ENCODE measurements around the gene SCYGR4. TPM values are rescaled to one million over a fixed set of nuclear protein-coding genes. Genes with fewer than 3 reads are reported as not detected.
"Not testable (repeated sequence)": the region's sequence is repeated elsewhere in the genome, so short reads cannot be mapped to it uniquely, and the experiment has no call there.

SCYGR4 gene
- total and polyA plus RNA-seq, 2 experiments from 2014 or later, result not detected

GRCh38 chr2:227595797-227596196 is 21.5 kb upstream of the SCYGR4 start:
- TF ChIP-seq CTCF (IDR thresholded peaks at IDR 0.05; ENCODE audit: low read depth, low read length), result no peak
- H3K4me1 ChIP-seq (ENCODE audit: low read depth), result no peaks in the 10 kb centered on the region
- no peaks in the 10 kb centered on the region for H3K36me3 ChIP-seq
- no peaks in the 10 kb centered on the region for H3K9me3 ChIP-seq (ENCODE audit: low read depth)
- H3K27ac ChIP-seq, result no peak overlapping the region
- H3K4me3 ChIP-seq, result no peak overlapping the region
- no peaks in the 10 kb centered on the region for H3K27me3 ChIP-seq
- no peak for DNase-seq (ENCODE audit: low read depth in 1 of 2, low spot score in 1 of 2)

GRCh38 chr2:227597036-227597435 is 20.3 kb upstream of the SCYGR4 start:
- Histone ChIP-seq H3K4me1 (ENCODE audit: low read depth) (no peaks in the 10 kb centered on the region), H3K9me3 (ENCODE audit: low read depth) (no peaks in the 10 kb centered on the region), H3K27me3 (no peaks in the 10 kb centered on the region), H3K4me3 (no peak overlapping the region), H3K36me3 (no peaks in the 10 kb centered on the region), H3K27ac (no peak overlapping the region)
- no peak for TF ChIP-seq CTCF (IDR thresholded peaks at IDR 0.05; ENCODE audit: low read depth, low read length)
- no peak for DNase-seq (ENCODE audit: low read depth in 1 of 2, low spot score in 1 of 2)

- Histone ChIP-seq H3K27me3 (no peaks in the 10 kb centered on the region), H3K27ac (no peak overlapping the region), H3K4me3 (no peak overlapping the region), H3K9me3 (ENCODE audit: low read depth) (no peaks in the 10 kb centered on the region), H3K4me1 (ENCODE audit: low read depth) (no peaks in the 10 kb centered on the region), H3K36me3 (no peaks in the 10 kb centered on the region)
- no peak for DNase-seq (ENCODE audit: low read depth in 1 of 2, low spot score in 1 of 2)
- no peak for TF ChIP-seq CTCF (IDR thresholded peaks at IDR 0.05; ENCODE audit: low read depth, low read length)
These were observed 19.3 kb upstream of the SCYGR4 start for GRCh38 chr2:227597998-227598397.

DNA sequence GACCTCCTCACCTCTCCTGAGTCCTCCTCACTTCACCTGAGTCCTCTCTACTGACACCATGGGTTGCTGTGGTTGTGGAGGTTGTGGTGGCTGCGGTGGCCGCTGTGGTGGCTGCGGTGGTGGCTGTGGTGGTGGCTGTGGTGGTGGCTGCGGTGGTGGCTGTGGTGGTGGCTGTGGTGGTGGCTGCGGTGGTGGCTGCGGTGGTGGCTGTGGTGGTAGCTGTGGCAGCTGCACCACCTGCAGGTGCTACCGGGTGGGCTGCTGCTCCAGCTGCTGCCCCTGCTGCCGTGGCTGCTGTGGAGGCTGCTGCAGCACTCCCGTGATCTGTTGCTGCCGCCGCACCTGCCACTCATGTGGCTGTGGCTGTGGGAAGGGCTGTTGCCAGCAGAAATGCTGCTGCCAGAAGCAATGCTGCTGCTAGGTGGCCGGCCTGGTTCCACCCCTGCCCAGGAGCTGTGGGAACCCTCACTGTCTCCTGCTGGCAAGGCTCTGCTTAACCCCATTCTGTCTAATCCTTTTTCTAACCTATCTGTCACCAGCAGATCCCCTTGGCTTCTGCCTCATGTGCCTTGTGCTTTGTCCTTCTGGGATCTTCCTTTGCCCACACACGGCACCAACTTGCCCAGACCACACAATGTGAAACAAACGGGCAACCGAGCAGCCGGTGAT is 18.3 kb upstream of the SCYGR4 start, which contains the start of gene SCYGR2:
SCYGR2 (plus strand) TSS at position 59 of the 669 bp plus-strand sequence; CDS start at position 59, 0 bp downstream.
- DNase-seq (ENCODE audit: low read depth in 1 of 2, low spot score in 1 of 2); H3K4me3 ChIP-seq; H3K4me1 ChIP-seq (ENCODE audit: low read depth); H3K27me3 ChIP-seq; H3K27ac ChIP-seq; H3K36me3 ChIP-seq; H3K9me3 ChIP-seq (ENCODE audit: low read depth): not testable (repeated sequence)

DNA sequence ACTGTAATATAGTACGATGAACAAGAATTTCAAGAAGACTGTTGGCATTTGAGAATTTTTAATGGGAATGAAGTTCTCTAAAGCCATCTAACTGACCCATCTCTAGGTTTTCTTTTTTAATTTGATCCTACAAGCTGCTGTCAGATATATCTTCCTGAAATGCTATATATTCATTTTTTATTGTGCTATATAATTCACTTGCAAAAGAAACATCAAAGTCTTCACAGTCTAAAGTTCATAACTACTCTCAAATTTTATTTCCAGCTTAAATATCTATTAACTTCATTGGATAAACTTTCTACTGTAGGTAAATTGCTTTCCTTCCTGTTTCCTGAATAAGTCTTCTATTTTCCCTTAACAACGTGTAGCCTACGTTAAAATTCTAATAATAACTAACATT is 14.9 kb upstream of the SCYGR4 start:
- Histone ChIP-seq H3K27me3 (no peaks in the 10 kb centered on the region), H3K27ac (no peak overlapping the region), H3K36me3 (no peaks in the 10 kb centered on the region), H3K4me1 (ENCODE audit: low read depth) (no peaks in the 10 kb centered on the region), H3K4me3 (no peak overlapping the region), H3K9me3 (ENCODE audit: low read depth) (no peaks in the 10 kb centered on the region)
- no peak for TF ChIP-seq CTCF (IDR thresholded peaks at IDR 0.05; ENCODE audit: low read depth, low read length)
- no peak for DNase-seq (ENCODE audit: low read depth in 1 of 2, low spot score in 1 of 2)

- no peaks in the 10 kb centered on the region for H3K27me3 ChIP-seq
- H3K9me3 ChIP-seq (ENCODE audit: low read depth), result no peaks in the 10 kb centered on the region
- no peak for TF ChIP-seq CTCF (IDR thresholded peaks at IDR 0.05; ENCODE audit: low read depth, low read length)
- no peaks in the 10 kb centered on the region for H3K36me3 ChIP-seq
- DNase-seq (ENCODE audit: low read depth in 1 of 2, low spot score in 1 of 2), result peak in 1 of 2 donors; percentile 65
- no peak overlapping the region for H3K4me3 ChIP-seq
- no peaks in the 10 kb centered on the region for H3K4me1 ChIP-seq (ENCODE audit: low read depth)
- no peak overlapping the region for H3K27ac ChIP-seq
These were observed 10.8 kb upstream of the SCYGR4 start for GRCh38 chr2:227606476-227606875.
